UCSD-AML1 (cell line): ENCODE measurements around the gene MRPS35.

Source experiments
- DNase-seq: peaks from one replicate; lab custom pipeline; 2025; ENCODE audit not compliant: unreplicated experiment; lab: John Stamatoyannopoulos, UW

Gene MRPS35

DNA sequence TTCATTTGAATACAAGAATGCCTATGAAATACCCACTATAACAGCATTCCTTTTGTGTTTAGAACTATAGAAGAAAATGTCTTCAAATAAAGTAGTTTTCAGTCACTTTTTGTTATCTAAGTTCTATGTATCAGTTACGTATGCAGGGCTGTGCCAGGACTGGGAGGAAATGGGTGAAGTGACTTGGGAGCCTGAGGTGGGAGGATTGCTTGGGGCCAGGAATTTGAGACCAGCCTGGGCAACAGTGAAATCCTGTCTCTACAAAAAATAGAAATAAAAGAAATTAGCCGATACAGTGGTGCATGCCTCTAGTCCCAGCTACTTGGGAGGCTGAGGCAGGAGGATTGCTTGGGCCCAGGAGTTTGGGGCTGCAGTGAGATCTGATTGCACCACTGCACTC is 92.3 kb downstream of the MRPS35 start:
- no peak for DNase-seq

DNA sequence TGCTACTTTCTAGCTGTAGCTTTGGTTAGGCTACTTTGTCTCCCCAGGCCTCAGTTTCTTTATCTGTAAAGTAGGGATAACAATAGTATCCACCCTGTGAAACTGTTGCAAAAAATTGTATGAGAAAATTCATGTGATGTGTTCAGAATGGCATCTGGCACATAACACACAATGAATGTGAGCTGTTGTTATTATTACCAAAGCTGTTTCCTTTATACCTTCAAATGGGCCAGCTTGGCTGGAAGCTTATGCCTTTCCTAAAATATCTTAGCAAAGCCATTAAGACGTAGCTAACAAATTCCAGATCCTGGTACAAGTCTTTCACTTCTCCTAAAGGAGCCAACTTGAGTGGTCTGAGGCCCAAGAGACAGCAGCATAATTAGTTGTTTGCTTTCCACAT is 94.6 kb downstream of the MRPS35 start:
- no peak for DNase-seq
